Keratinocyte (primary cell): ENCODE data around the gene MMS19. TPM values are rescaled to one million over a fixed set of nuclear protein-coding genes. Genes with fewer than 3 reads are reported as not detected.

Source experiments
- DNase-seq: peaks from one replicate; pipeline ENCODE4 v3.0.0-alpha.2; 2011; ENCODE audit warnings: low read depth, missing footprints, low spot score
- FAIRE-seq: peaks from 2 replicates; lab custom pipeline; 2011; peaks lifted over from hg19 to GRCh38; lab: Jason Lieb, UNC
- H2AFZ ChIP-seq: 2 replicates; pipeline ENCODE4 v1.6.0; 2012; ENCODE audit warnings: low read length, control low read depth, inconsistent platforms; ENCODE audit not compliant: control insufficient read depth
- H3K27ac ChIP-seq: 2 replicates; pipeline ENCODE4 v1.5.1; 2011; ENCODE audit warnings: low read length; ENCODE audit not compliant: control insufficient read depth, insufficient read depth
- H3K27me3 ChIP-seq: 3 replicates; pipeline ENCODE4 v1.6.0; 2011; ENCODE audit warnings: low read length; ENCODE audit not compliant: control insufficient read depth, insufficient read depth; ENCODE audit errors: extremely low read depth
- H3K36me3 ChIP-seq, 2 experiments: 2 replicates in 1 of 2; 3 replicates in 1 of 2; pipeline ENCODE4 v1.5.1; 2011; ENCODE audit warnings: low read length in 2 of 2, mild to moderate bottlenecking in 1 of 2; ENCODE audit not compliant: control insufficient read depth in 2 of 2, insufficient read depth in 2 of 2; ENCODE audit errors: extremely low read depth in 1 of 2
- H3K4me1 ChIP-seq: 3 replicates; pipeline ENCODE4 v1.5.1; 2011; ENCODE audit warnings: low read length; ENCODE audit not compliant: control insufficient read depth, insufficient read depth; ENCODE audit errors: extremely low read depth
- H3K4me2 ChIP-seq: 3 replicates; pipeline ENCODE4 v1.6.0; 2011; ENCODE audit warnings: low read depth, low read length; ENCODE audit not compliant: control insufficient read depth, insufficient read depth; ENCODE audit errors: extremely low read depth
- H3K4me3 ChIP-seq, 3 experiments: fragments of 200-600 bp in 1 of 3; sonication (generic) in 1 of 3; 2 replicates in 2 of 3; 3 replicates in 1 of 3; pipeline ENCODE4 v1.5.1; 2011 to 2016; ENCODE audit warnings: low read length in 3 of 3, mild to moderate bottlenecking in 3 of 3, control low read depth in 2 of 3, inconsistent platforms in 1 of 3, low read depth in 1 of 3, mixed read lengths in 1 of 3, mixed run types in 1 of 3, moderate library complexity in 1 of 3; ENCODE audit not compliant: control insufficient read depth in 2 of 3, insufficient read depth in 2 of 3; ENCODE audit errors: extremely low read depth in 1 of 3
- H3K79me2 ChIP-seq: 2 replicates; pipeline ENCODE4 v1.6.0; 2012; ENCODE audit warnings: low read length; ENCODE audit not compliant: control insufficient read depth, insufficient read depth
- H3K9ac ChIP-seq: 3 replicates; pipeline ENCODE4 v1.6.0; 2011; ENCODE audit warnings: low read length; ENCODE audit not compliant: control insufficient read depth, insufficient read depth; ENCODE audit errors: extremely low read depth
- H3K9me1 ChIP-seq: 3 replicates; pipeline ENCODE4 v1.6.0; 2011; ENCODE audit warnings: low read length; ENCODE audit not compliant: control insufficient read depth, insufficient read depth; ENCODE audit errors: extremely low read depth
- H3K9me3 ChIP-seq: 2 replicates; pipeline ENCODE4 v1.5.1; 2012; ENCODE audit warnings: low read depth, low read length; ENCODE audit not compliant: control insufficient read depth
- H4K20me1 ChIP-seq: 3 replicates; pipeline ENCODE4 v1.6.0; 2011; ENCODE audit warnings: low read length; ENCODE audit not compliant: control insufficient read depth, insufficient read depth; ENCODE audit errors: extremely low read depth
- CTCF ChIP-seq, 3 experiments: IDR thresholded peaks in 1 of 3; conservative IDR thresholded peaks in 1 of 3; optimal IDR thresholded peaks in 1 of 3; 2 replicates in 2 of 3; 3 replicates in 1 of 3; pipeline versions ENCODE3 to v1.5.1; 2011; ENCODE audit warnings: low read length in 3 of 3, mild to moderate bottlenecking in 3 of 3, moderate library complexity in 2 of 3, control low read depth in 1 of 3, inconsistent platforms in 1 of 3; ENCODE audit not compliant: insufficient read depth in 2 of 3; ENCODE audit errors: extremely low read depth in 1 of 3
- EZH2 ChIP-seq: IDR thresholded peaks from one replicate; pipeline ENCODE4 v1.6.1; 2012; ENCODE audit warnings: inconsistent platforms, mild to moderate bottlenecking, low read length, moderate library complexity
- dilution Hi-C: fragments of 300-500 bp; cut with MboI; formaldehyde crosslinking; loops from one replicate; pipeline ENCODE4 v1.7.0; 2020; ENCODE audit warnings: low sequenced_read_pairs; ENCODE audit not compliant: extremely low pct_ligation_motif_present
- polyA plus RNA-seq, 5 experiments: library from polyadenylated mRNA; depleted of rRNA in 3 of 5; stranded (reverse) in 3 of 5; stranded (forward) in 1 of 5; unstranded in 1 of 5; fragments of >200 nt; gene quantifications; 1 replicate in 1 of 5; 2 replicates in 3 of 5; 3 replicates in 1 of 5; pipeline versions ENCODE4 v1.2.1 to v1.2.3, GENCODE V29; 2011 to 2012; ENCODE audit warnings: missing spikeins in 2 of 5, low read depth in 1 of 5, low replicate concordance in 1 of 5
- small RNA-seq, 3 experiments: library from RNA; depleted of rRNA; stranded (forward); fragments of <200 nt; gene quantifications; one replicate each; pipeline ENCODE3, GENCODE V24; 2012; ENCODE audit warnings: low read depth in 3 of 3, low replicate concordance in 1 of 3; ENCODE audit not compliant: insufficient read length in 3 of 3

Gene MMS19
- polyA plus RNA-seq, 1 donor (not counting 4 experiments of a cell fraction or from before 2014, with no cell fraction given) = 72.5 TPM

GRCh38 chr10:97411406-97411805, 86.8 kb downstream of the MMS19 start:
- no peaks in the 10 kb centered on the region for H3K27me3 ChIP-seq
- no peak overlapping the region for H2AFZ ChIP-seq
- dilution Hi-C loops = no loop called here
- H3K9me3 ChIP-seq = no peaks in the 10 kb centered on the region
- no peak overlapping the region for H3K9ac ChIP-seq
- TF ChIP-seq CTCF (optimal IDR thresholded peaks at IDR 0.05 in 1 of 3, IDR thresholded peaks at IDR 0.05 in 1 of 3, conservative IDR thresholded peaks at IDR 0.05 in 1 of 3; ENCODE audit: extremely low read depth in 1 of 3, insufficient read depth in 2 of 3, low read length in 3 of 3) (no peak), EZH2 (no peak)
- H3K36me3 ChIP-seq = no peaks in the 10 kb centered on the region
- H3K4me3 ChIP-seq = no peak overlapping the region
- H3K27ac ChIP-seq = no peak overlapping the region
- no peaks in the 10 kb centered on the region for H3K9me1 ChIP-seq
- DNase-seq = no peak
- H3K4me1 ChIP-seq = peaks cover 45% of the 10 kb centered on the region
- H4K20me1 ChIP-seq = no peaks in the 10 kb centered on the region
- no peaks in the 10 kb centered on the region for H3K79me2 ChIP-seq
- no peak for FAIRE-seq
- H3K4me2 ChIP-seq = no peak overlapping the region

- H3K79me2 ChIP-seq = no peaks in the 10 kb centered on the region
- FAIRE-seq (no peak), DNase-seq (no peak)
- no peak overlapping the region for H3K27ac ChIP-seq
- H2AFZ ChIP-seq = peak overlapping the region; percentile 32
- no peaks in the 10 kb centered on the region for H3K36me3 ChIP-seq
- no peak overlapping the region for H3K4me2 ChIP-seq
- H3K9me3 ChIP-seq = no peaks in the 10 kb centered on the region
- no peaks in the 10 kb centered on the region for H4K20me1 ChIP-seq
- no peaks in the 10 kb centered on the region for H3K9me1 ChIP-seq
- H3K4me1 ChIP-seq = peaks cover 34% of the 10 kb centered on the region
- dilution Hi-C loops = no loop called here
- no peak overlapping the region for H3K9ac ChIP-seq
- H3K27me3 ChIP-seq = no peaks in the 10 kb centered on the region
- no peak overlapping the region for H3K4me3 ChIP-seq
- TF ChIP-seq CTCF (optimal IDR thresholded peaks at IDR 0.05 in 1 of 3, IDR thresholded peaks at IDR 0.05 in 1 of 3, conservative IDR thresholded peaks at IDR 0.05 in 1 of 3; ENCODE audit: extremely low read depth in 1 of 3, insufficient read depth in 2 of 3, low read length in 3 of 3) (no peak), EZH2 (no peak)
These were observed 89.7 kb downstream of the MMS19 start for GRCh38 chr10:97408496-97408992.

Small RNA genes within 50 kb of the gene (small RNA-seq; reads per million reads assigned to genes)
- 0 reads per million in 3 experiments for gene RF00019

Other genes with a start within 250 kb of the MMS19 start
- 2.9 to 7.5 TPM (median 5.0 TPM) in 3 replicates for gene ARHGAP19, start 205.8 kb downstream of the MMS19 start, polyA plus RNA-seq
- 0.34 to 0.79 TPM (median 0.50 TPM) in 3 replicates for gene FRAT1, start 179.2 kb downstream of the MMS19 start, polyA plus RNA-seq
- gene FRAT2, start 163.7 kb downstream of the MMS19 start, polyA plus RNA-seq = 3.8 to 5.5 TPM (median 5.0 TPM) in 3 replicates
- gene RRP12, start 97.1 kb downstream of the MMS19 start, polyA plus RNA-seq = 11.1 to 17.5 TPM (median 14.8 TPM) in 3 replicates
- 602 to 706 TPM (median 624 TPM) in 3 replicates for gene PGAM1, start 72.2 kb downstream of the MMS19 start, polyA plus RNA-seq
- 40.9 to 45.7 TPM (median 42.9 TPM) in 3 replicates for gene EXOSC1, start 52.4 kb downstream of the MMS19 start, polyA plus RNA-seq
- gene ZDHHC16, start 52.2 kb downstream of the MMS19 start, polyA plus RNA-seq = 63.3 to 77.6 TPM (median 67.8 TPM) in 3 replicates
- gene UBTD1, start 502 bp upstream of the MMS19 start, polyA plus RNA-seq = 12.0 to 20.5 TPM (median 19.3 TPM) in 3 replicates
- 0.18 to 0.67 TPM (median 0.38 TPM) in 3 replicates for gene ANKRD2, start 74.4 kb upstream of the MMS19 start, polyA plus RNA-seq
- 0.49 to 1.0 TPM (median 0.89 TPM) in 3 replicates for gene HOGA1, start 86.0 kb upstream of the MMS19 start, polyA plus RNA-seq
- 0.06 to 0.08 TPM in 2 of 3 replicates, not detected in the other for gene C10orf62, start 91.3 kb upstream of the MMS19 start, polyA plus RNA-seq
- gene MORN4, start 135.1 kb upstream of the MMS19 start, polyA plus RNA-seq = 9.1 to 12.6 TPM (median 10.3 TPM) in 3 replicates
- gene PI4K2A, start 142.2 kb upstream of the MMS19 start, polyA plus RNA-seq = 51.3 to 73.3 TPM (median 63.8 TPM) in 3 replicates
- 22.3 to 83.2 TPM (median 48.8 TPM) in 3 replicates for gene AVPI1, start 188.8 kb upstream of the MMS19 start, polyA plus RNA-seq
- gene MARVELD1, start 215.3 kb upstream of the MMS19 start, polyA plus RNA-seq = 24.0 to 85.1 TPM (median 39.7 TPM) in 3 replicates
- 14.2 to 23.2 TPM (median 14.3 TPM) in 3 replicates for gene ZFYVE27, start 238.7 kb upstream of the MMS19 start, polyA plus RNA-seq